Femur (tissue), 1 donor: Measurements from ENCODE around the gene ADGRA3.

ENCODE experiments used
- DNase-seq: peaks from one replicate; pipeline ENCODE4 v3.0.0-alpha.2; 2017

Gene ADGRA3

DNA sequence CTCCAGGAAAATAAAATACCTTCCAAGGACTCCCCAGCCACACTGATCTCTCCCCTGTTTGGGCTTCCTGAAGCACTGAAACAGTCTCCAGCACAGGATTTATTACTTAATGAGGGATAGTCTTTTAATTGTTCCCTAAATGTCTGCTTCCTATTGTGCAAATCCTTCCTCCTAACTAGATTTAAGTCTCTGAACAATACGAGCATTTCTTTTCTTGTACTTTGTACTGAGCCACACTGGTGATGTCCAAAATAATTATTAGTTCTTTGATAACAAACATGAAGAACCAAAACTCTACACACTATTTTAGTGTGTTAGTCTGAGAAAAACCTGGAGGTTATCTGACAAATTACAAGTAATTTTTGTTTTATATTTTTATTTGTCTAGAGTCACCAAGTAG, 5.1 kb downstream of the ADGRA3 start:
- DNase-seq: no peak

GRCh38 chr4:22508376-22508775, 7.5 kb downstream of the ADGRA3 start:
- no peak for DNase-seq

DNA sequence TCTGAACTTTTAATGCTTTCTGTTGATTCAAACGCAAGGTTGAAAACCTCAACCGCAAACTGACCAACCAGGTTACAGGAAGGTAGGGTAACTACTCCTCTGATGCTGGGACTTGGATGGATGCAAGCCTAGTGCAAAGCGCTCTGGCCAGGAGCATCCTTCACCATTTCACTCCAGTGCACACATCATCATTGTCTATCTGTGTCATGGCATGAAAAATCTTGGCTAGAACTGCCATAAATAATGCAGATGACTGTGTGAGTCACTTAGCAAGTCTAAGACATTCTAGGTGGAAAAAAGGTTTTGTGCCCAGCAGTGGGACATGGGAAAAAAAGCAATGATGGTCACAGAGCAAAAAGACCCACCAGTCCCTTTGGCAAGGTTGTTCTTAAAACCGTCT, 10.9 kb downstream of the ADGRA3 start:
- DNase-seq: no peak

DNA sequence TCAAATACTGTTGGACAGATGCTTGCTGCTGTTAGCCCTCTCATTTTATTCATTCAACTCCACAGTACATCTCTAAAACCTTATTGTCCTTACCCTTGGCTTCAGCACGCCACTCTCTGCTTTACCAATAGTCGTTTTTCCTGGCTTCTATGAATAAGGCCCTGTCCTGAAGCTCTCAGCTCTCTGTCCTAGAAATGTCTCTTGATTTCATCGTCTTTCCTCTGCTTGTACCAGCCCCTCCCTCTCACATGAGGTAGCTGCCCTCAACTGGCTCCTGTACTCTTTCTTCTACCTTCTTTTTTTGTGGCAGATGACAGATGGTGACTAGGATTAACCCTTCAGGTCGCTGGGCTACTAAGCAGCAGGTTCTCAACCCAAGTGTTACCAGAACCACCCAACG, 11.4 kb downstream of the ADGRA3 start:
- no peak for DNase-seq

GRCh38 chr4:22502895-22503814, 12.7 kb downstream of the ADGRA3 start:
- no peak for DNase-seq

DNA sequence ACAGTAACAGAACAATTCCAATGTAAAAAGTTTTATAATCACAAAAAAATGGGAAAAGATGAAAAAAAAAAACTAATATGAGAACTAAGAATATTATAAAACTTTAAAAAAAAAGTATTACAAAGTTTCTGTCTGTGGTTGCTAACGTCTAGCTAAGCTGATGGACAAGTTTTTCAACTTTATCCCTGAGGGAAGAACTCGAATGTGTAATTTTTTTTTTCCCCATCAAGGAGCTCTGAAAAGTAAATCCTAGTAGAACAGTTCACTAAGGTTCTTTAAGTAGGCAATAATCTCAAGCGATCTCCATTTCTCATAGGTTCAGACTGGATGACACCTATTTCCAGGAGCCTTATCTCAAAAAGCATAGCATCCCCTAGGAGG, 14.2 kb downstream of the ADGRA3 start:
- no peak for DNase-seq

- DNase-seq: no peak
These were observed 14.8 kb downstream of the ADGRA3 start for GRCh38 chr4:22500831-22501714.

- DNase-seq: no peak
These were observed 15.7 kb downstream of the ADGRA3 start for GRCh38 chr4:22500128-22500611.

GRCh38 chr4:22498866-22499265, 17.0 kb downstream of the ADGRA3 start:
- no peak for DNase-seq

DNA sequence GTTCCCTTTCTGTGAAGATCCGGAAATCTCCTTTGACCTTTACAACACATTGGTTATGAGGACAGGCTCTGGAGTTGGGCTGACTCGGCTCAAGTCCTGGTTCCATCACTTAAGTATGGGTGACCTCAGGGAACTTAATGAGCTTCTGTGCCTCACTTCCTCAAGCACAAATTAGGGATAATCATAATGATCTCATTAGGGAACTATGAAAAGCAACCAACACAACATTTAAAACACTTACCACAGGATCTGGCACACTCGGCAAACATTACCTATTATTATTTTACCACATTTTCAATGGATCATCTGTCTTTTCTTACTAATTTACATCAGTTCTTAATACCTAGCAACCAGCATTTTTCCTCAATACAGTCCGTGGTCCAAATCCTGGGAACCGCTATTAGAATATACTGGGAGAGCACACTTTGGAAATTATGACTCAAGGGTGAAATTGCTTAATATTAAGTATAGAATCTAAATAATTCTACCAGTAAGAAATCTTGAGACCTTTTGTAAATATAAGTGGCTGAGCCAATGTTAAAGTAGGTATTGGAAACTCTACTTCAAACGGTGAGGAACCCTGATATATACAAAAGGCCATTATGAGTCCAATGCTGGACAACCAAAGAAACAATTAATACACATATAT, 19.6 kb downstream of the ADGRA3 start:
- no peak for DNase-seq

DNA sequence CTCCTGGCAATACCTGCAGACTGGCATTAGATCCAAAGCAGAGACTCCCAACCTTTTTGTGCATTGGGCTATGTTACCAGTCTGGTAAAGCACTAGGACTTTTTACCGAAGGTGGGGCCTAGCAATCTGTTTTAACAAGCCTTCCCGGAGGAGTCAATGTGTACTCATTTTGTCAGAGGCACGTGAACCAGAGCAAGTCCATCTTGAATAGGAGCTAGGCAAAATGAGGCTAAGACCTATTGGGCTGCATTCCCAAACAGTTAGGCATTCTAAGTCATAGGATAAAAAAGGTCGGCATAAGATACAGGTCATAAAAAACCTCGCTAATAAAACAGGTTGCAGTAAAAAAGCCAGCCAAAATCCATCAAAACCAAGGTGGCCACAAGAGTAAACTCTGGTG, 22.3 kb downstream of the ADGRA3 start:
- no peak for DNase-seq

DNA sequence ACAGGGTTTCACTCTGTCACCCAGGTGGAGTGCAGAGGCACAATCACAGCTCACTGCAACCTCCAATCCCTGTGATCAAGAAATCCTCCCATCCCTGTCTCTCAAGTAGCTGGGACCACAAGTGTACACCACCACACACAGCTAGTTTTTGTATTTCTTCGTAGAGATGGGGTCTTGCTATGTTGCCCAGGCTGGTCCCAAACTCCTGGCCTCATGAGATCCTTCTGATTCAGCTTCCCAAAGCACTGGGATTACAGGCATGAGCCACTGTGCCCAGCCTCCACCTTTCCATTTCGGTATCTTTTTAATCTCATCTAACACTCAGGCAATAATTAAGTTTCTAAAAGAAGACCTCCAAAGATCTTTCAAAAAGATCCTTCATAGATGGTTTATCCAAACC, 22.9 kb downstream of the ADGRA3 start:
- no peak for DNase-seq

- no peak for DNase-seq
These were observed 23.9 kb downstream of the ADGRA3 start for GRCh38 chr4:22491939-22492338.

DNA sequence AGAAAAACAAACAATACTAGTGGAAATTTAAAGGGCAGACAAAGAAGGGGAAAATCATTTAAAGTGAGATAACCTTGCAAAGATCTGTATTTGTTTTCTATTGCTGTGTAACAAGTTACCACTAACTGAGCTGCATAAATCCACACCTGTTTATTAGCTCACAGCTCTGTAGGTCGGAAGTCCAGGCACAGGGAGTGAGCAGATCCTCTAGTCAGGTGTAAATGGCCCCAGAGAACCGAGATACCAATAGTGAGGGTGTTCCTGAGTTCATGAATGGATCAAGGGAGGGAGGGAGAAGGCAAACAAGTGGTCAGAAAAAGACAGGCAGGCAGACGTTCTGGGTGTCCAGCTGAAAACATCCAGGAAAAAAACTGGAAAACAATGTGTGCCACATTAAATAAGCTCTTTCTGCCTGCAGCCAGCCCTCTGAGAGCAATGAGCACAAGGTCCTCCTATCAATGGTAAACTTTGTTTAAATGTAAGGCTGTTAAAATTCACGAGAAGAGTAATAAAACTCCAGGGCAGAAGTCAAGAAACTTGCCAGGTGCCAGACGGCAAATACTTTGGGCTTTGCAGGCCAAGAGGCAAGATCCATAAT, 25.0 kb downstream of the ADGRA3 start:
- DNase-seq: no peak

GRCh38 chr4:22488106-22488505, 27.8 kb downstream of the ADGRA3 start:
- no peak for DNase-seq

GRCh38 chr4:22487328-22487727, 28.5 kb downstream of the ADGRA3 start:
- DNase-seq: no peak

DNA sequence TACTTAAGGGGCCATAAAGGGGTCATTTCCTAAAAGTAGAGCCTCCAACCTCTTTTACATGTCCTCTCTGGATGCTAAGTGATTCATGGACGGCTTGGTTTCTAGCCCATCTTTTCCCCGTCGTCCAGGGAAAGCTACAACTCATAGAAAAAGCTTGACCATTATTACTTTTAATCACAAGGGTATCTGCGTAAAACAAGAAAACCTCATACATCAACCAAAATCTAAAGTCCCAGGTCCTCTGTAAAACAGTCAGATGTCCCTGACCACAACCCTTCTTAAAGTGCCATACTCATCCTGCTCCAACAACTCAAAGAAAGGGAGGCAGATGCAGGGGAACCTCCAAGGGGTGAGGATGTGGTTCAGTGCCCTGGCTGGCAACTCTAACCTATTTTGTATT, 29.6 kb downstream of the ADGRA3 start:
- DNase-seq: no peak

DNA sequence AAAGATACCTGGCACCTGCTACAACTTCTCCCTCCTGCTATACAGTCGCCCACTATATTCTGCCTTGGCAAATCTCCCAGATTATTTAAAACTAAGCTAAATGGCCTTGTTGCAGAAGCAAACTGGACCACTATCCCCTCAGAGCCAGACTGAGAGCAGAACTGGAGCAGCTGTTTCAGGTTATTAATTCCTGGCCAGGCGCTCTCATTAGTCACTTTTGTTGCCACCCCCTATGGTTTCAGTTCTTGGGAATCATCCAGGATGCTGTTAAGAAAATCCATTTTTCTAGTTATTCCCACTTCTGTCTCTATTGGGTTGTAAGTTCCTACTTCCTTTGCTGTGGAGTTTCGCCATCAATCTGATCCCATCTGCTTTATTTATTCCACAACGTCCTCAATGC, 30.1 kb downstream of the ADGRA3 start:
- peak; percentile 30 for DNase-seq

DNA sequence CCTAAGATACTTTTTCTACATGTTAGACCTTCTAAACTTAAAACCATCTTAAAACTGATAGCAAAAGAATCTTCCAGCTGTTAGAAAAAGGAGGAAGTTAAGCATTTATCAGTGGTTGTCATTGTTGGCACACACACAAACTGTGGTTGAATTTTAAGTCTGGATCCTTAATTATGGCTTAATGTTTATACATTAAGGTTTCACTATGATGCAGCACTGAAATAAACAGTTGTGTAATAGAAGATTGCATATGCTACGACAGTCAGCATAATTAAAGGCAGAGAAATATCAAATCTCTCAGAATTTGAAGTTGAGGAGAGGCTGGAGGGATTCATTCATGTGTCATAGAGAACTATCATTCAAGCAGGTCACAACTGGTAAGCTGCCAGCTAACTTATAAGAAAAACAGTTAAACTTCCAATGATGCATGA, 32.3 kb downstream of the ADGRA3 start:
- DNase-seq: no peak

GRCh38 chr4:22482250-22483127, 33.4 kb downstream of the ADGRA3 start:
- peak; percentile 34 for DNase-seq

DNA sequence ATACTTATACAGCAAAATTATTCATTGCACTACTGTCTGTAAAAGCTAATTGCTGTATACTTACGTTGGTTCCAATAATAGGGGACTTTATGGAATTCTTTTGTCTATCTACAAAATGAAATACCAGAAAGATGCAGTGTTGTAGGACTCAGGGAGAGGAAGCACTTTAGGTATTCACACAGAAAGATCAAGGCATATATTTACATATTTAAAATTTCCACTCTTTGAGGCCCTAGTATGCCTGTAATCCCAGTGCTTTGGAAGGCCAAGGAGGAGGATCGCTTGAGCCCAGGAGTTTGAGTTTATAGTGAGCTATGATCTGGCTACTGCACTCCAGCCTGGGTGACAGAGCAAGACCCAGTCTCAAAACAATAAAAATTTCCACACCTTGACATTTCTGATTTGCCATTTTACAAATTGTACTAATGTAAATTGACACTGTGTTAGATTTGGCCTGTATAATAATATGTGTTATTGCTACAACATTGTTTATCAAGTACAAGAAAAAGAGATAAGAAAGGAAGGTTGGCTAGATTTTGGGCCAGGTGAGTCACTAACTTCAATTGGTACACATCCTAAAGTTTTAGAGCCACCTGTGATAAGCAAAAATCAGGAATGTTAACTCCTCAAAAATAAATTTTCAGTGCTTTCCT, 35.1 kb downstream of the ADGRA3 start:
- no peak for DNase-seq
